ENCODE results near the gene SPART.

SPART gene

GRCh38 chr13:36360903-36361302, 14.7 kb upstream of the SPART start:
- TF ChIP-seq CTCF (IDR thresholded peaks at IDR 0.05; ENCODE audit: extremely low read depth, missing control alignments): no peak

GRCh38 chr13:36359301-36359950, 13.2 kb upstream of the SPART start:
- no peak for DNase-seq (ENCODE audit: low spot score)
- no peak for TF ChIP-seq CTCF (IDR thresholded peaks at IDR 0.05; ENCODE audit: extremely low read depth, missing control alignments)

More at GRCh38 chr13:36360903-36361302, 14.7 kb upstream of the SPART start:
- DNase-seq (ENCODE audit: low spot score): no peak

GRCh38 chr13:36358175-36358718, 12.1 kb upstream of the SPART start:
- no peak for DNase-seq (ENCODE audit: low spot score)
- no peak for TF ChIP-seq CTCF (IDR thresholded peaks at IDR 0.05; ENCODE audit: extremely low read depth, missing control alignments)

GRCh38 chr13:36357692-36358091, 11.5 kb upstream of the SPART start:
- no peak for TF ChIP-seq CTCF (IDR thresholded peaks at IDR 0.05; ENCODE audit: extremely low read depth, missing control alignments)
- no peak for DNase-seq (ENCODE audit: low spot score)

GRCh38 chr13:36357231-36357630, 11.0 kb upstream of the SPART start:
- no peak for DNase-seq (ENCODE audit: low spot score)
- no peak for TF ChIP-seq CTCF (IDR thresholded peaks at IDR 0.05; ENCODE audit: extremely low read depth, missing control alignments)

GRCh38 chr13:36356058-36356457, 9.9 kb upstream of the SPART start:
- TF ChIP-seq CTCF (IDR thresholded peaks at IDR 0.05; ENCODE audit: extremely low read depth, missing control alignments): no peak
- DNase-seq (ENCODE audit: low spot score): no peak

- DNase-seq (ENCODE audit: low spot score): no peak
- no peak for TF ChIP-seq CTCF (IDR thresholded peaks at IDR 0.05; ENCODE audit: extremely low read depth, missing control alignments)
Observed at GRCh38 chr13:36355632-36356031, 9.4 kb upstream of the SPART start.
